Smooth muscle cell (in vitro differentiated cells): ENCODE results near the gene PPTC7. TPM values are rescaled to one million over a fixed set of nuclear protein-coding genes. Genes with fewer than 3 reads are reported as not detected.

ENCODE experiments used
- DNase-seq: peaks from one replicate; lab custom pipeline; 2025; ENCODE audit not compliant: unreplicated experiment; lab: John Stamatoyannopoulos, UW
- H2AFZ ChIP-seq: fragments of 200-600 bp; sonication (generic); 2 replicates; pipeline ENCODE4 v1.6.0; 2016; ENCODE audit warnings: antibody characterized with exemption, low read depth, mild to moderate bottlenecking
- H3F3A ChIP-seq: fragments of 200-600 bp; sonication (generic); 2 replicates; pipeline ENCODE4 v1.6.0; 2017; ENCODE audit warnings: antibody characterized with exemption, low read depth
- H3K27ac ChIP-seq: fragments of 200-600 bp; sonication (generic); 2 replicates; pipeline ENCODE4 v1.5.1; 2016; ENCODE audit warnings: low read depth, mild to moderate bottlenecking
- H3K27me3 ChIP-seq: fragments of 200-600 bp; sonication (generic); 2 replicates; pipeline ENCODE4 v1.6.1; 2016; ENCODE audit warnings: low read depth, mild to moderate bottlenecking
- H3K36me3 ChIP-seq: fragments of 200-600 bp; sonication (generic); 2 replicates; pipeline ENCODE4 v1.5.1; 2016; ENCODE audit warnings: low read depth
- H3K4me1 ChIP-seq: fragments of 200-600 bp; sonication (generic); 2 replicates; pipeline ENCODE4 v1.5.1; 2016; ENCODE audit warnings: low read depth
- H3K4me2 ChIP-seq: fragments of 200-600 bp; sonication (generic); 2 replicates; pipeline ENCODE4 v1.6.0; 2016; ENCODE audit warnings: mild to moderate bottlenecking
- H3K4me3 ChIP-seq: fragments of 200-600 bp; sonication (generic); 2 replicates; pipeline ENCODE4 v1.5.1; 2016; ENCODE audit warnings: mild to moderate bottlenecking
- H3K79me2 ChIP-seq: fragments of 200-600 bp; sonication (generic); 2 replicates; pipeline ENCODE4 v1.6.0; 2016; ENCODE audit warnings: low read depth, mild to moderate bottlenecking
- H3K9ac ChIP-seq: fragments of 200-600 bp; sonication (generic); 2 replicates; pipeline ENCODE4 v1.6.0; 2016; ENCODE audit warnings: low read depth
- H3K9me3 ChIP-seq: fragments of 200-600 bp; sonication (generic); replicated peaks from 2 replicates; pipeline ENCODE4 v1.5.1; 2016; ENCODE audit warnings: low read depth
- H4K20me1 ChIP-seq: fragments of 200-600 bp; sonication (generic); 2 replicates; pipeline ENCODE4 v1.6.0; 2016; ENCODE audit warnings: low read depth
- CTCF ChIP-seq: fragments of 200-600 bp; sonication (generic); IDR thresholded peaks from 2 replicates; pipeline ENCODE4 v1.5.1; 2017; ENCODE audit warnings: borderline replicate concordance, mild to moderate bottlenecking, antibody characterized with exemption; ENCODE audit not compliant: insufficient read depth, poor library complexity, severe bottlenecking
- WGBS: methylation state at CpG from one replicate; pipeline ENCODE4 v1.1.7; 2016; ENCODE audit warnings: low lambda C conversion rate; 5-methylcytosine and 5-hydroxymethylcytosine counted together
- polyA plus RNA-seq: library from polyadenylated mRNA; unstranded; fragments of >200 nt; fragmentation: Nextera tagmentation; extraction: Ambion mirVana; gene quantifications from 2 replicates; pipeline ENCODE4 v1.2.1, GENCODE V29; 2016
- total RNA-seq: library from RNA; depleted of rRNA; stranded (reverse); fragments of >200 nt; gene quantifications from 2 replicates; pipeline ENCODE4 v1.2.3, GENCODE V29; 2014

Gene PPTC7
- total and polyA plus RNA-seq, 2 experiments from 2014 or later = 3.6 to 8.9 TPM

- DNase-seq = peak; percentile 89
- WGBS = 6% methylated on average over 54 of the region's 60 CpGs
- H3K9ac ChIP-seq = peak within 1 kb of the TSS; percentile 85
These were observed 30.9 kb upstream of the PPTC7 start, which contains the start of gene TCTN1 for GRCh38 chr12:110613771-110614684. TCTN1 (plus strand) TSS chr12:110614129; CDS start chr12:110614183, 54 bp downstream.

GRCh38 chr12:110613071-110613770 is 30.1 kb upstream of the PPTC7 start:
- no peaks in the 10 kb centered on the region for H3K9me3 ChIP-seq
- H3K27ac ChIP-seq = no peak overlapping the region
- H4K20me1 ChIP-seq = no peaks in the 10 kb centered on the region
- no peaks in the 10 kb centered on the region for H3K27me3 ChIP-seq
- peak overlapping the region; percentile 97 for H2AFZ ChIP-seq
- 89% methylated on average over 22 of the region's 23 CpGs for WGBS
- H3K4me1 ChIP-seq = peaks cover 9% of the 10 kb centered on the region
- peak overlapping the region; percentile 96 for H3K4me2 ChIP-seq
- H3K79me2 ChIP-seq = peaks cover 3% of the 10 kb centered on the region
- no peak for TF ChIP-seq CTCF
- H3K4me3 ChIP-seq = peak overlapping the region; percentile 64
- no peak for DNase-seq
- no peaks in the 10 kb centered on the region for H3F3A ChIP-seq
- H3K9ac ChIP-seq = peak overlapping the region; percentile 53
- H3K36me3 ChIP-seq = no peaks in the 10 kb centered on the region

More at GRCh38 chr12:110613771-110614684, 30.9 kb upstream of the PPTC7 start, which contains the start of gene TCTN1:
- Histone ChIP-seq H3K27ac (peak within 1 kb of the TSS; percentile 44), H3K79me2 (peaks cover 3% of the 10 kb centered on the region), H3F3A (no peaks in the 10 kb centered on the region), H3K9me3 (no peaks in the 10 kb centered on the region), H3K36me3 (no peaks in the 10 kb centered on the region), H3K4me3 (peak within 1 kb of the TSS; percentile 64), H3K4me2 (peak within 1 kb of the TSS; percentile 96), H3K27me3 (no peaks in the 10 kb centered on the region), H4K20me1 (no peaks in the 10 kb centered on the region), H2AFZ (peak within 1 kb of the TSS; percentile 97), H3K4me1 (peaks cover 9% of the 10 kb centered on the region)
- TF ChIP-seq CTCF = no peak

GRCh38 chr12:110606253-110606611 is 23.1 kb upstream of the PPTC7 start:
- WGBS = 92% methylated on average over 8 of the region's 8 CpGs
- Histone ChIP-seq H3K9me3 (no peaks in the 10 kb centered on the region), H2AFZ (no peak overlapping the region), H3K27me3 (no peaks in the 10 kb centered on the region), H3F3A (no peaks in the 10 kb centered on the region), H3K4me1 (no peaks in the 10 kb centered on the region), H3K9ac (no peak overlapping the region), H3K4me3 (no peak overlapping the region), H3K4me2 (no peak overlapping the region), H4K20me1 (no peaks in the 10 kb centered on the region), H3K36me3 (no peaks in the 10 kb centered on the region), H3K79me2 (no peaks in the 10 kb centered on the region), H3K27ac (no peak overlapping the region)
- TF ChIP-seq CTCF = no peak
- no peak for DNase-seq
